GM04503 (cell line): ENCODE measurements around the gene MLN.

Experiments used
- DNase-seq: peaks from one replicate; pipeline ENCODE4 v3.0.0-alpha.2; 2012; ENCODE audit warnings: low read depth

The MLN gene

GRCh38 chr6:33752646-33753015, 51.2 kb downstream of the MLN start:
- no peak for DNase-seq

- no peak for DNase-seq
These were observed 51.8 kb downstream of the MLN start for GRCh38 chr6:33751771-33752645.

DNA sequence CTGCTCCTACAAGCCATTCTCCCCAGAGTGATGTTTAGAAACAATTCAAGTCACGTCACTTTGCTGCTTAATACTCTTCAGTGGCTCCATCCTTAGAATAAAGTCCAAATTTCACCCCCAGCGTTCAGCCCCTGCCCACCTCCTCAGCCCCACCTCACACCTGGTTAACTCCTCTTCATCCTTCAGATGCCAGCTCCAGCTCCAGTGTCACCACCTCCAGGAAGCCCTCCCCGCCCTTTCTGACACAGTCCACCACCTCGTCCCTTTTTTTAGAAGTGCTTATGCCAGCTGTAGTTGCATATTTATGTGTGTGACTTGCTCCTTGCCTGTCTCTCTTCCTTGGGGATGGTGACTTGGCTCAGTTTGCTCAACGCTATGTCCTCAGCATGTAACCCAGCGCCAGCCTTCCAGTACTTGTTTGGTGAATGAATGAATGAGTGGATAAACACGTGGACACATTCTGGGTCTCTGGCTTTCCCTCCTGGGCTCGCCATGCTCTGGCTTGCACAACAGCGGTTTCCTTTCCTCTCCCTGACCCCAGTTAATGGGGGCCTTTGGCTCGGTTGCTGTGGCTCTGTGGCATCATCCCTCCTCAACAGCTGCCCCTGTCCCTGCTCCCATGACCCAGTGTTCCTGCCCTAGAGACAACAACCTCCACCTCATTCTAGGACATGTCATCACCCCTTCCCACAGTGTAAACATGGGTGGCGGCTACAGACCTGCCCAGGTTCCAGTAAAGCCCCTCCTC, 53.4 kb downstream of the MLN start:
- no peak for DNase-seq

DNA sequence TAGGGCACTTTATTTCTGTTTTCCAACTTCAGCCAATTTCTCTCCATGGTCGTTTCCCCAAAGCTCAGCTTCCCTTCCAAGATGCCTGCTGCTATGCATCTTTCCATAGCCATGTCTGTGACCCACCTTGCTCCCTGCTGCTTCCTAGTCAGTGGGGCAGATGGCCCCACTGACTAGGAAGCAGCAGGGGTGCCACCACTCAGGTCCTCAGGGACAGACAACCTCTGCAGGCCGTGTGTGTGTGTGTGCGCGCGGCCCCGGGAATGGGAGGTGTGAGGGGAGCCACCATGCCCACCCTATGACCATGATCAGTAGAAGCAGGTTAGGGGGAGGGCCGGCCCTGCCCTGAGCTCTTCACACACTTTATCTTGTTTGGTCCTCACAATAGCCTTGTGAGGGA, 54.4 kb downstream of the MLN start:
- no peak for DNase-seq

GRCh38 chr6:33748841-33749240, 55.0 kb downstream of the MLN start:
- DNase-seq: no peak

DNA sequence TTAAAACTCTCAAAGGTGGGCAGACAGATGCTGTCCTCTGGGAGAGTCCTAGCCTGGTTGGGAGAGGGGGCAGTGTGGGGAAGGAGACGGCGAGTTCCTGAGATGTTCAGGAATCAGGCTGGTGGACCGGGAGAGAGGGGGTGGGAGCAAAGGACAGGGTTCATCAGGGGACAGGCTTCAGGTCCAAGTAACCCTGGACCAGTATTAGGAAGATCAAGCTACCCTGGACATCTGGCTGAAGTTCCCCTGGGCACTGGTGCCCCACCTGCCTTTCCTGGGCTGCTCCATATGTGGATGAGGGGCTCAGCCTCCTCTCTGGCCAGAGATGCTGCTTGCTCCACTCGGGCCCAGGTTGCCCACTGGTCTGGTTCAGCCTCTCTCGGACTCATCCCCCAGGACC, 56.0 kb downstream of the MLN start:
- DNase-seq: no peak

DNA sequence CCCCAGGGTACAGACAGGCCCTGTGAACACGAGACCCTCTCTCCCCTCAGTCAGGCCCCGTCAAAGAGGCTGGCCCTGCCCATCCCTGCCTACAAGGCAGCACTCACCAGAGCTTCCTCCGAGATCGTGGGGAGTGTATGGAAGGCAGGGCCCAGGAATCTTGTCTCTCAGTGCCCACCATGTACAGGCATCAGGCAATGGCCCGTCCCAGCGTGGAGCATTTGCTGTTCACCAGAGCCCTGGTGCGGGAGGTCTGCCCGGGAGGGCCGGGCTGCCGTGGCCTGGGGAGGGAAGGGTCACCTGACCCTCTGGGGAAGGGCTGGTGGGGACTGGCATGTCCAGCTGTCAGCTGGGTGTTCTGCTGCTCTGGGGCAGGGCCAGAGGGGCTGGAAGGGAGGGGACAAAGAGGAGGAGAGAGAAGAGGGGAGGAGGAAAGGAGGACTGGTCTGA, 57.1 kb downstream of the MLN start, which contains the start of gene IP6K3:
IP6K3 (minus strand) TSS at position 255 of the 450 bp plus-strand sequence. CDS start 11,429 bp downstream, outside the sequence.
- DNase-seq: no peak

GRCh38 chr6:33746036-33746600, 57.7 kb downstream of the MLN start:
- DNase-seq: no peak

DNA sequence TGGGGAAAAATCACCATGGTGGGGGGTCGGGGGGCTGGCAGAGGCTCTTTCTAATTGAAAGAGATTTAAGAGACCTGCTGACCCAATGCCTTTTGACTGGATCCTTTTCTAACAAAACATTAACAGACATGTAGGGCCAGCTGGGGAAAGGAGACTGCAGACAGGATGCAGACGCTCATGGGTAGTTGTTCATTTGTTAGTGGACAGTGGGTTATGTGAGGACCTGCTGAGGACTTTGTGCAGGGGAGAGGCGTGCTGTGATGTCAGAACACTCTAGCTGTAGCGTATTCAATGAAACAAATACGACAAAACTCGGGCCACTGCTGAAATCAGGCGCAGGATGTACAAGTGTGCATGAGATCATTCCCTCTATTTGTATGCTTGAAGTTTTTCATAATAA, 58.3 kb downstream of the MLN start:
- no peak for DNase-seq

GRCh38 chr6:33744895-33745546, 58.8 kb downstream of the MLN start:
- no peak for DNase-seq
